ENCODE results near the gene CSGALNACT2. TPM values are rescaled to one million over a fixed set of nuclear protein-coding genes. Genes with fewer than 3 reads are reported as not detected.
"Not testable (repeated sequence)": the region's sequence is repeated elsewhere in the genome, so short reads cannot be mapped to it uniquely, and the experiment has no call there.

CSGALNACT2 gene
- total RNA-seq, 1 experiment from 2014 or later: 6.4 TPM

DNA sequence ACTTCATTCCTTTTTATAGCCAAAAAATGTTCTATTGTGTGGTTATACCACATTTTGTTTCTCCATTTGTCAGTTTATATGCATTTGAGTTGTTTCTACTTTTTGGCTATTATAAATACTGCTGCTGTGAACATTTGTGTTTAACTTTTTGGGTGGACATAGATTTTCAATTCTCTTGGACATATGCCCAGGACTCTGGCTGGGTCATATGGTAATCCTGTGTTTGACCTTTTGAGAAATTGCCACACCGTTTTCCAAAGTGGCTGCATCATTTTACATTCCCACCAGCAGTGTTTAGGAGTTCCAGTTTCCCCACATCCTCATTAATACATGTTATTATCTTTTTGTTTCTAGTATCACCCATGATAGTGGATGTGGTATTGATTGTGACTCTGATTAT lies 39.4 kb downstream of the CSGALNACT2 start:
- TF ChIP-seq, protein P1, sequence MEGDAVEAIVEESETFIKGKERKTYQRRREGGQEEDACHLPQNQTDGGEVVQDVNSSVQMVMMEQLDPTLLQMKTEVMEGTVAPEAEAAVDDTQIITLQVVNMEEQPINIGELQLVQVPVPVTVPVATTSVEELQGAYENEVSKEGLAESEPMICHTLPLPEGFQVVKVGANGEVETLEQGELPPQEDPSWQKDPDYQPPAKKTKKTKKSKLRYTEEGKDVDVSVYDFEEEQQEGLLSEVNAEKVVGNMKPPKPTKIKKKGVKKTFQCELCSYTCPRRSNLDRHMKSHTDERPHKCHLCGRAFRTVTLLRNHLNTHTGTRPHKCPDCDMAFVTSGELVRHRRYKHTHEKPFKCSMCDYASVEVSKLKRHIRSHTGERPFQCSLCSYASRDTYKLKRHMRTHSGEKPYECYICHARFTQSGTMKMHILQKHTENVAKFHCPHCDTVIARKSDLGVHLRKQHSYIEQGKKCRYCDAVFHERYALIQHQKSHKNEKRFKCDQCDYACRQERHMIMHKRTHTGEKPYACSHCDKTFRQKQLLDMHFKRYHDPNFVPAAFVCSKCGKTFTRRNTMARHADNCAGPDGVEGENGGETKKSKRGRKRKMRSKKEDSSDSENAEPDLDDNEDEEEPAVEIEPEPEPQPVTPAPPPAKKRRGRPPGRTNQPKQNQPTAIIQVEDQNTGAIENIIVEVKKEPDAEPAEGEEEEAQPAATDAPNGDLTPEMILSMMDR (IDR thresholded peaks at IDR 0.05; ENCODE audit: insufficient read depth in 1 of 2, low read depth in 1 of 2, low read length in 1 of 2, severe bottlenecking in 1 of 2, unreplicated experiment in 1 of 2): no peak
- no peak for DNase-seq
- Mint-ChIP-seq H3K9me3 (ENCODE audit: unreplicated experiment) (peaks cover 15% of the 10 kb centered on the region), H3K4me1 (ENCODE audit: low read depth, unreplicated experiment) (no peaks in the 10 kb centered on the region), H3K27ac (ENCODE audit: unreplicated experiment) (no peak overlapping the region), H3K36me3 (ENCODE audit: insufficient read depth, unreplicated experiment) (peaks cover 5% of the 10 kb centered on the region), H3K4me3 (ENCODE audit: unreplicated experiment) (no peak overlapping the region), H3K27me3 (ENCODE audit: insufficient read depth, unreplicated experiment) (no peaks in the 10 kb centered on the region)
- no peaks in the 10 kb centered on the region for H3K4me1 ChIP-seq
- peaks cover 1% of the 10 kb centered on the region; the same call in 1 of the 2 replicates for H3K36me3 ChIP-seq (ENCODE audit: control insufficient read depth, insufficient read depth, low read length)
- H3K9me3 ChIP-seq: peaks cover 8% of the 10 kb centered on the region; the same call in 1 of the 2 replicates
- CTCF ChIA-PET: no interaction called here
- intact Hi-C loops (cut with micrococcal nuclease; ENCODE audit: unreplicated experiment): loop anchor here (10.0 kb wide), 1 partner anchor 287 kb away; no protein-coding TSS in a partner anchor
- POLR2A ChIA-PET: no interaction called here
- no peak overlapping the region for H3K4me3 ChIP-seq (ENCODE audit: low read depth, low read length)
- no peaks in the 10 kb centered on the region for H3K27me3 ChIP-seq (replicated peaks; ENCODE audit: control insufficient read depth, insufficient read depth, low read length)
- BruUV-seq (replicated peaks): no TSS peak

DNA sequence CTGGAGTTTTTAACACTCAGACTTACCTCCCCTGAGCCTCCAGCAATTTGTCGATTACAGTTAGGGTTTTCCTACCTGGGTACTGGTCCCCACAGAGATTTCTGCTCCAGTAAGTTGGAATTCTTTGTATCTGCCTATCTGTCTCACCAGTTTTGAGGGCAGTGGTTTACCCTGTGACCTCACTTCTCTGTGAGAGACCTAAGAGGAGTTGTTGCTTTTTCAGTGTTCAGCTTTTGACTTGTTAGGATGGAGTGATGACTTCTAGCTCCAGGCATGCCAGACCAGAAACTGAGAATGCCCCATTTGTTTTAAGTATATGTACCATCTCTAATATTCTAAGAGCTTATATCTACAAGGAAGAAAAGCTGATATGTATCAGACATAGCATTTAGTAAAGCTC lies 42.9 kb downstream of the CSGALNACT2 start:
- peaks cover 8% of the 10 kb centered on the region; the same call in 1 of the 2 replicates for H3K9me3 ChIP-seq
- peaks cover 5% of the 10 kb centered on the region for H3K36me3 Mint-ChIP-seq (ENCODE audit: insufficient read depth, unreplicated experiment)
- no peak overlapping the region for H3K27ac Mint-ChIP-seq (ENCODE audit: unreplicated experiment)
- intact Hi-C loops (cut with micrococcal nuclease; ENCODE audit: unreplicated experiment): no loop called here
- no TSS peak for BruUV-seq (replicated peaks)
- POLR2A ChIA-PET: no interaction called here
- peaks cover 1% of the 10 kb centered on the region; the same call in 1 of the 2 replicates for H3K36me3 ChIP-seq (ENCODE audit: control insufficient read depth, insufficient read depth, low read length)
- H3K4me3 ChIP-seq (ENCODE audit: low read depth, low read length): no peak overlapping the region
- H3K4me1 ChIP-seq: no peaks in the 10 kb centered on the region
- CTCF ChIA-PET: no interaction called here
- no peak for DNase-seq
- H3K27me3 ChIP-seq (replicated peaks; ENCODE audit: control insufficient read depth, insufficient read depth, low read length): no peaks in the 10 kb centered on the region
- no peak overlapping the region for H3K4me3 Mint-ChIP-seq (ENCODE audit: unreplicated experiment)
- H3K27me3 Mint-ChIP-seq (ENCODE audit: insufficient read depth, unreplicated experiment): no peaks in the 10 kb centered on the region
- TF ChIP-seq, protein P1 (IDR thresholded peaks at IDR 0.05; ENCODE audit: insufficient read depth in 1 of 2, low read depth in 1 of 2, low read length in 1 of 2, severe bottlenecking in 1 of 2, unreplicated experiment in 1 of 2): no peak
- no peaks in the 10 kb centered on the region for H3K4me1 Mint-ChIP-seq (ENCODE audit: low read depth, unreplicated experiment)
- peaks cover 15% of the 10 kb centered on the region for H3K9me3 Mint-ChIP-seq (ENCODE audit: unreplicated experiment)

DNA sequence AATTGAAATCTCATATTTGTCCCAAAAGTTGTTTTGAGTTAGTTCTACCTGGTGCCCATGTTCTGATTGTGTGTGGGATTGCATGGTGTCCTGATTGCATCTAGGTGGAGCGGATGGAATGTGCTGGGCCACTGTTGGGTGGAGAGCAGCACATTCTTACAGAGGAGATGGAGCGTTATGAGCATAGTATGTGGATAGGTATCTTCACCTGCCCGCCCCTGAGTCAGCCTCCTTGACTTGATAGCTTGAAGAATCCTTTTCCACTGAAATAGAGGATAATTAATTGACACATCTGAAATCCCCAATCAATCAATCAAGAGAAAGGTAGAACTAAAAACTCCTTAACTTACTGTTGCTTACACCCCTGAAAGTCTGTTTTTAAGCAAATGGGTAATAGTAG lies 45.5 kb downstream of the CSGALNACT2 start:
- H3K36me3 Mint-ChIP-seq (ENCODE audit: insufficient read depth, unreplicated experiment); POLR2A ChIA-PET; BruUV-seq (replicated peaks): not testable (repeated sequence)

DNA sequence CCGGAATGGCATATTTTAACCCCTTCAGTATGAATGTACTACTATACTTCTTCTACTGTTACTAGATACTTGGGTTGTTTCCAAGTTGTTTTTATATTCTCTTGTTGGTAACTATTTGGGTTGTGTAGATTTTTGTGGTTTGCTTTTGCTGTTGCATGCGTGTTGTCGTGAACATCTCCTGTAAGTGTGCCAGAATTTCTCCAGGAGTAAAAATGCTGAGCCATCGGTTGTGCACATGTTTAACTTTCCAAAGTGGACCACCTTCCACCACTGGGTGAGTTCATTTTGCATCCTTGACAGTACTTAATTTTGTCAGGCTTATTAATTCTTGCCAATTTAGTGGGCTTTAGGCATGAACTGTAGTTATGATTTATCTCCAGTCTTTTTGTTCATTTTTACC lies 47.9 kb downstream of the CSGALNACT2 start:
- ChIA-PET POLR2A (no interaction called here), CTCF (no interaction called here)
- Mint-ChIP-seq H3K4me3 (ENCODE audit: unreplicated experiment) (no peak overlapping the region), H3K27ac (ENCODE audit: unreplicated experiment) (no peak overlapping the region), H3K36me3 (ENCODE audit: insufficient read depth, unreplicated experiment) (no peaks in the 10 kb centered on the region), H3K9me3 (ENCODE audit: unreplicated experiment) (no peaks in the 10 kb centered on the region), H3K4me1 (ENCODE audit: low read depth, unreplicated experiment) (no peaks in the 10 kb centered on the region), H3K27me3 (ENCODE audit: insufficient read depth, unreplicated experiment) (no peaks in the 10 kb centered on the region)
- BruUV-seq (replicated peaks): no TSS peak
- intact Hi-C loops (cut with micrococcal nuclease; ENCODE audit: unreplicated experiment): no loop called here
- Histone ChIP-seq H3K27me3 (replicated peaks; ENCODE audit: control insufficient read depth, insufficient read depth, low read length) (no peaks in the 10 kb centered on the region), H3K9me3 (no peaks in the 10 kb centered on the region), H3K36me3 (ENCODE audit: control insufficient read depth, insufficient read depth, low read length) (no peaks in the 10 kb centered on the region), H3K4me3 (ENCODE audit: low read depth, low read length) (no peak overlapping the region), H3K4me1 (no peaks in the 10 kb centered on the region)
- TF ChIP-seq, protein P1 (IDR thresholded peaks at IDR 0.05; ENCODE audit: insufficient read depth in 1 of 2, low read depth in 1 of 2, low read length in 1 of 2, severe bottlenecking in 1 of 2, unreplicated experiment in 1 of 2): no peak
- DNase-seq: no peak

More for the DNA sequence above, 45.5 kb downstream of the CSGALNACT2 start:
- H3K27me3 ChIP-seq (replicated peaks; ENCODE audit: control insufficient read depth, insufficient read depth, low read length); H3K4me1 Mint-ChIP-seq (ENCODE audit: low read depth, unreplicated experiment); CTCF ChIA-PET; H3K4me1 ChIP-seq; H3K27me3 Mint-ChIP-seq (ENCODE audit: insufficient read depth, unreplicated experiment); H3K4me3 ChIP-seq (ENCODE audit: low read depth, low read length); intact Hi-C loops (cut with micrococcal nuclease; ENCODE audit: unreplicated experiment); H3K4me3 Mint-ChIP-seq (ENCODE audit: unreplicated experiment); H3K36me3 ChIP-seq (ENCODE audit: control insufficient read depth, insufficient read depth, low read length); DNase-seq; H3K9me3 ChIP-seq; H3K27ac Mint-ChIP-seq (ENCODE audit: unreplicated experiment): not testable (repeated sequence)
- peaks cover 10% of the 10 kb centered on the region for H3K9me3 Mint-ChIP-seq (ENCODE audit: unreplicated experiment)
